Mesodermal cell (in vitro differentiated cells): Measurements from ENCODE around the gene CDC42.

Experiments
- H3K27ac ChIP-seq: 2 replicates; pipeline ENCODE4 v1.7.0; 2013; ENCODE audit warnings: mild to moderate bottlenecking, low read depth, low read length, moderate library complexity; ENCODE audit not compliant: severe bottlenecking
- H3K36me3 ChIP-seq: 2 replicates; pipeline ENCODE4 v1.7.1; 2013; ENCODE audit warnings: mild to moderate bottlenecking, low read length, moderate library complexity; ENCODE audit not compliant: control insufficient read depth, insufficient read depth
- H3K4me1 ChIP-seq: one replicate; pipeline ENCODE4 v1.7.1; 2013; ENCODE audit warnings: mild to moderate bottlenecking, low read length; ENCODE audit not compliant: insufficient read depth, control insufficient read depth, poor library complexity, severe bottlenecking
- H3K4me3 ChIP-seq: 2 replicates; pipeline ENCODE4 v1.7.0; 2013; ENCODE audit warnings: low read length, control low read depth, mild to moderate bottlenecking; ENCODE audit not compliant: insufficient read depth, poor library complexity, severe bottlenecking; ENCODE audit errors: extremely low read depth
- H3K9me3 ChIP-seq: 2 replicates; pipeline ENCODE4 v1.7.1; 2013; ENCODE audit warnings: mild to moderate bottlenecking, low read length, moderate library complexity; ENCODE audit not compliant: control insufficient read depth
- WGBS, 2 experiments: methylation state at CpG; one replicate each; pipeline ENCODE4 v1.1.5; 2013; ENCODE audit warnings: missing lambda C conversion rate in 2 of 2; ENCODE audit not compliant: insufficient coverage in 2 of 2; 5-methylcytosine and 5-hydroxymethylcytosine counted together

CDC42 gene

GRCh38 chr1:22128392-22128791 lies 75.9 kb downstream of the CDC42 start:
- Histone ChIP-seq H3K4me1 (peaks cover 4% of the 10 kb centered on the region), H3K27ac (no peak overlapping the region), H3K9me3 (no peaks in the 10 kb centered on the region), H3K36me3 (peaks cover 2% of the 10 kb centered on the region), H3K4me3 (no peak overlapping the region)
- WGBS, 2 experiments, result 82 to 94% methylated on average over 8 to 9 of the region's 12 CpGs

DNA sequence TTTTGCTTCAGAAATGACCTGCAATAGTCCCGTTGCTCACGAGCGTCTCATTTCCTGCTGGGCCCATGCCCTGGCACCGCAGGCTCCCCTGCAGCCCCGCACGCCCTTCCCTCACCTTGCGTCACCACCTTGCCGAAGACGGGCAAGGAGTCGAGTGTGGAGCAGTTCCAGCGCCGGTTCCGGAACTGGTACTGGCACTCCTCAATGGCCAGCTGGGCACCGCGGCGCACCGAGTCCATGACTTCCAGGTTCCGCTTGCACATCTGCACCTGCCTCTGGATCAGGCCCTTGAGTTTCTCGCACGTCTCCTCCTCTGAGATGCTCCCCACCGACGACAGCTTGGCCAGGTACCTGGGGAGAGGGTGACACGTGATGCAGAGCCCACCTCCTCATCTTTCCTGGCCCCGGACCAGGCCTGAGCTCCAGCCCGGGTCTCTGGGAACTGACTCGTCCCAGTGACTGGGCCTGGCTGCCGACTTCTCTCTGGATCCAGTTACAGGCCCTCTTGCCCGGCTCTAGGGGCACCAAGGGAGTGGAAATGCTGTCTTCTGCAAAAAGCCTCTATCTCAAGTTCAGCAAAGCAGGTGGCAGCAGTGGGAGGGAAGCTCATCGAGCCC lies 77.1 kb downstream of the CDC42 start:
- no peak overlapping the region for H3K27ac ChIP-seq
- no peaks in the 10 kb centered on the region for H3K36me3 ChIP-seq
- H3K4me3 ChIP-seq, result no peak overlapping the region
- peaks cover 12% of the 10 kb centered on the region for H3K4me1 ChIP-seq
- H3K9me3 ChIP-seq, result no peaks in the 10 kb centered on the region
- WGBS, 2 experiments, result 94% methylated on average over 29 of the region's 29 CpGs

DNA sequence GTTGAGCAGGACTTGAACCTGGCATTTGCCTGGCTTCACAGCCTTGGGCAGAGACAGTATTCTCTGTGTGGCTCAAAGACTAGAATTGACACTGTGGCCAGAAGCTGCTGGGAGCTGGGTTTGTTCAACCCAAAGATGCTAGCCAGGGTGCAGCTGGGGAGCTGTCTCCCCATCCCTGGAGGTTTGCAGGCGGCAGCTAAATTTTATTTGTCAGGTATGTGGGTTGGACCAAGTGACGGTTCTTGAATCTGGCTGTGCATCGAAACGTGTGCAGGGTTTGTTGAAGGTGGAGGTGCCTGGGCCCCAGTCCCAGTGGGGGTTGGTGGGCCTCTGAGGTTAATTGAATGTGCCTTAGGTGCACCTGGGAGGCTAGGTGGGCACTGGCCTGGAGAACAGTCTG lies 78.6 kb downstream of the CDC42 start:
- H3K4me3 ChIP-seq, result no peak overlapping the region
- H3K9me3 ChIP-seq, result no peaks in the 10 kb centered on the region
- H3K36me3 ChIP-seq, result no peaks in the 10 kb centered on the region
- H3K4me1 ChIP-seq, result peaks cover 12% of the 10 kb centered on the region
- no peak overlapping the region for H3K27ac ChIP-seq
- 89 to 100% methylated on average over 3 to 4 of the region's 4 CpGs for WGBS, 2 experiments

DNA sequence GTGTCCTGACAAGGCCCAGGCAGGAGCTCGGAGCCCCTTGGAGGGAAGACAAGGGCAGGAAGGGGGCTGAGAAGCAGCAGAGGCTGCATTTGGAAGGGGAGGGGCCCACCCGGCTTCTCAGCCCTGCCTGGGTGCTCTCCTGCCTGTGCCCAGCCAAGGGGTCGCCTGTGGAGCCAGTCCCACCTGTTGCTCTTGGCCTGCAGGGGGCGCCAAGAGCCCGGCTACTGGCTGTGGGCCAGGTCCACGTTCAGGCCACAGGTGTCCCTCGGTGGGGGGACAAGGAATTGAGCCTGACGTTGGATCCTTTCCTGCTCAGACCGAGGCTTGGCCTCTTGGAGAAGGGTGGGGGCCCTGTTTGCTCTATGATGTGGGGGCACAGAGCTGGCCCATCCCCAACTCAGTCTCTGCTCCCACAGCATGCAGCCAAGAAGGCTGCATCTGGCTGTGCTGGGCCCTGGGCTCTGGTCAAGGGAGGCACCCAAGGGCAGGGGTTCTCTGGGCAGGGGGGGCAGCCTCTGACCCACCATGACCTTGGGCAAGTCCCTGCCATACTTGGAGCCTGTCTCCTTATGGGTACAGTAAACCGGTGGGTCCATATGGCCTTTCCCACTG lies 79.5 kb downstream of the CDC42 start:
- 24 to 27% methylated on average over 8 to 10 of the region's 10 CpGs for WGBS, 2 experiments

GRCh38 chr1:22132517-22133235 lies 80.2 kb downstream of the CDC42 start:
- WGBS, 2 experiments, result 87% methylated on average over 9 to 10 of the region's 15 CpGs
- Histone ChIP-seq H3K27ac (no peak overlapping the region), H3K36me3 (no peaks in the 10 kb centered on the region), H3K9me3 (no peaks in the 10 kb centered on the region), H3K4me3 (no peak overlapping the region), H3K4me1 (peaks cover 20% of the 10 kb centered on the region)

More for the DNA sequence above, 79.5 kb downstream of the CDC42 start:
- Histone ChIP-seq H3K36me3 (no peaks in the 10 kb centered on the region), H3K9me3 (no peaks in the 10 kb centered on the region), H3K4me3 (no peak overlapping the region), H3K27ac (no peak overlapping the region), H3K4me1 (peaks cover 14% of the 10 kb centered on the region)

DNA sequence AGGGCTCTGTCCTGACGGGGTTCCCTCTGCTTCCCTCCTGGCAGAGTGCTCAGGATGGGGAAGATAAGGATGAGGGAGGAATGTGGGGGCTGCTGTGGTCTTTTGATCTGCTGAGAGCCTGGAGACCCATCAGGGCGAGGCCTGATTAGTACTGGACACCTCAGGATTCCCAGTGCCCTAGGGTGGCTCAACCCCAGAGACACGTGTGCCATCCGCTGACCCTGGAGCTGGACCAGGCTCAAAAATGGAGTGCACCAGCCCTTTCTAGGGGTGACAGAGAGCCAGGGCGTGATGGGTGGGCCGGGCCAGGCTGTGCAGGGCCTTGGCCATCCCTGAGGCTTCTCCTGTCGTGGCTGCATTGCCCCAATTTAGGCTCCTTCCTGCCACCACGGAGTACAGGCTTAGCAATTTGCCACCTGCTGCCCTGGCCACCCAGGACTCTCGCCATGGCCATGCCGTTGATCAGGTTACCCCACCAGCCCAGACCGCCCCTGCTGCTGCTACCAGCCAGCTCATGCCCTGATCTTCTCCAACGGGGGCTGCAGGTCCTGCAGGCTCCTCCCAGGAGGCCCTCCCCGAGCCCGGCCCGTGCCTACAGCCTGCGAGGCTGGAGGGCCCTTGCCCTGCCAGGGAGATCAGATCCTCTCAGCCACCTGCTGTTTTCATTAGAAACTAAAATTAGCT lies 80.9 kb downstream of the CDC42 start:
- WGBS, 2 experiments, result 56 to 66% methylated on average over 14 to 15 of the region's 16 CpGs
- Histone ChIP-seq H3K4me1 (peaks cover 20% of the 10 kb centered on the region), H3K36me3 (no peaks in the 10 kb centered on the region), H3K9me3 (no peaks in the 10 kb centered on the region), H3K4me3 (no peak overlapping the region), H3K27ac (no peak overlapping the region)

- no peak overlapping the region for H3K4me3 ChIP-seq
- 20 to 23% methylated on average over 8 to 12 of the region's 15 CpGs for WGBS, 2 experiments
- no peaks in the 10 kb centered on the region for H3K9me3 ChIP-seq
- no peak overlapping the region for H3K27ac ChIP-seq
- H3K36me3 ChIP-seq, result no peaks in the 10 kb centered on the region
- H3K4me1 ChIP-seq, result peaks cover 20% of the 10 kb centered on the region
Observed at GRCh38 chr1:22133931-22134324, 81.4 kb downstream of the CDC42 start.

GRCh38 chr1:22137004-22137720 lies 84.7 kb downstream of the CDC42 start:
- Histone ChIP-seq H3K9me3 (no peaks in the 10 kb centered on the region), H3K4me3 (no peak overlapping the region), H3K36me3 (no peaks in the 10 kb centered on the region), H3K4me1 (peaks cover 26% of the 10 kb centered on the region), H3K27ac (no peak overlapping the region)
- WGBS, 2 experiments, result 42 to 44% methylated on average over 12 to 13 of the region's 16 CpGs

DNA sequence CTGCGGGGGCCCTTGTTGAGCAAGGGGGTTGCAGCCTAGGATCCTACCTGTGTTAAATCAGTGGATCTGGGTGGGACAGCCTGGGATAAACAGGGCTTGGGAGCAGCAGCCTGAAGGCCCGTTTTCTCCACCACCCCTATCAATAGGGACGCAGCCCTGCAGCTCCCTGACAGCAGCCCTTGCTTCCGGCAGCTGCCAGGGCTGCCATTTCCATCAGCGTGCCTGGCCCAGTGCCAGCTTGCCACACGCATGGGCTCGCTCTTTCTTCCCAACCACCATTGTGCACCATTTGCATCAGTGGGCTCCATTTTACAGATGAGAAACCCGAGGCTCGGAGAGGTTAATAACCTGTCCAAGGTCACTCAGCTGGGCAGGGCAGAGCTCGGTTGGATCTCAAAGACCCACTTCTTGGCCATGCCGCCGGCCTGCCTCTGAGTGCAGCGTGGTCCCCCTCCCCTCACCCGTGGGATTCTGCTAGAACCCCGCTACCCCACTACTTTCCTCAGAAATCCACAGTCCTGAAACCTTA lies 86.6 kb downstream of the CDC42 start:
- Histone ChIP-seq H3K4me1 (peaks cover 18% of the 10 kb centered on the region), H3K9me3 (no peaks in the 10 kb centered on the region), H3K36me3 (no peaks in the 10 kb centered on the region), H3K27ac (no peak overlapping the region), H3K4me3 (no peak overlapping the region)
- WGBS, 2 experiments, result 90 to 95% methylated on average over 13 to 14 of the region's 15 CpGs

GRCh38 chr1:22139817-22140216 lies 87.3 kb downstream of the CDC42 start:
- 87 to 95% methylated on average over 9 to 12 of the region's 12 CpGs for WGBS, 2 experiments
- no peaks in the 10 kb centered on the region for H3K9me3 ChIP-seq
- no peak overlapping the region for H3K27ac ChIP-seq
- no peak overlapping the region for H3K4me3 ChIP-seq
- H3K4me1 ChIP-seq, result peaks cover 13% of the 10 kb centered on the region
- H3K36me3 ChIP-seq, result no peaks in the 10 kb centered on the region
